ENCODE measurements around the gene SLC12A5.

Gene SLC12A5

GRCh38 chr20:45998337-45998736 is 30.7 kb upstream of the SLC12A5 start:
- Histone ChIP-seq H3K4me1 (ENCODE audit: control insufficient read depth, insufficient read depth, low read length) (peaks cover 5% of the 10 kb centered on the region), H3K27me3 (ENCODE audit: control insufficient read depth, insufficient read depth, low read length) (peaks cover 63% of the 10 kb centered on the region), H3K4me3 (ENCODE audit: low read length) (no peak overlapping the region), H3K36me3 (ENCODE audit: insufficient read depth, low read length) (no peaks in the 10 kb centered on the region), H3K9me3 (replicated peaks; ENCODE audit: low read length) (no peaks in the 10 kb centered on the region), H3K9ac (ENCODE audit: low read depth, low read length) (no peak overlapping the region), H3K4me2 (ENCODE audit: low read length) (no peak overlapping the region)

- H3K4me1 ChIP-seq (ENCODE audit: control insufficient read depth, insufficient read depth, low read length) = peaks cover under 1% of the 10 kb centered on the region
- no peak overlapping the region for H3K4me2 ChIP-seq (ENCODE audit: low read length)
- H3K9me3 ChIP-seq (replicated peaks; ENCODE audit: low read length) = no peaks in the 10 kb centered on the region
- H3K36me3 ChIP-seq (ENCODE audit: insufficient read depth, low read length) = no peaks in the 10 kb centered on the region
- H3K9ac ChIP-seq (ENCODE audit: low read depth, low read length) = no peak overlapping the region
- H3K4me3 ChIP-seq (ENCODE audit: low read length) = no peak overlapping the region
- H3K27me3 ChIP-seq (ENCODE audit: control insufficient read depth, insufficient read depth, low read length) = peaks cover 62% of the 10 kb centered on the region
Observed at GRCh38 chr20:45998761-45999160, 30.3 kb upstream of the SLC12A5 start.

- Histone ChIP-seq H3K9ac (ENCODE audit: low read depth, low read length) (no peak overlapping the region), H3K4me3 (ENCODE audit: low read length) (no peak overlapping the region), H3K4me2 (ENCODE audit: low read length) (no peak overlapping the region), H3K9me3 (replicated peaks; ENCODE audit: low read length) (no peaks in the 10 kb centered on the region), H3K36me3 (ENCODE audit: insufficient read depth, low read length) (no peaks in the 10 kb centered on the region), H3K27me3 (ENCODE audit: control insufficient read depth, insufficient read depth, low read length) (peaks cover 69% of the 10 kb centered on the region), H3K4me1 (ENCODE audit: control insufficient read depth, insufficient read depth, low read length) (no peaks in the 10 kb centered on the region)
Observed at GRCh38 chr20:45999557-46000261, 29.3 kb upstream of the SLC12A5 start.

- Histone ChIP-seq H3K4me3 (ENCODE audit: low read length) (no peak overlapping the region), H3K9me3 (replicated peaks; ENCODE audit: low read length) (no peaks in the 10 kb centered on the region), H3K27me3 (ENCODE audit: control insufficient read depth, insufficient read depth, low read length) (peaks cover 72% of the 10 kb centered on the region), H3K4me1 (ENCODE audit: control insufficient read depth, insufficient read depth, low read length) (no peaks in the 10 kb centered on the region), H3K4me2 (ENCODE audit: low read length) (no peak overlapping the region), H3K9ac (ENCODE audit: low read depth, low read length) (no peak overlapping the region), H3K36me3 (ENCODE audit: insufficient read depth, low read length) (no peaks in the 10 kb centered on the region)
Observed at GRCh38 chr20:46000262-46000996, 28.6 kb upstream of the SLC12A5 start.

GRCh38 chr20:46001498-46001897 is 27.5 kb upstream of the SLC12A5 start:
- H3K4me3 ChIP-seq (ENCODE audit: low read length) = no peak overlapping the region
- H3K4me2 ChIP-seq (ENCODE audit: low read length) = no peak overlapping the region
- no peaks in the 10 kb centered on the region for H3K4me1 ChIP-seq (ENCODE audit: control insufficient read depth, insufficient read depth, low read length)
- peaks cover 78% of the 10 kb centered on the region for H3K27me3 ChIP-seq (ENCODE audit: control insufficient read depth, insufficient read depth, low read length)
- no peaks in the 10 kb centered on the region for H3K9me3 ChIP-seq (replicated peaks; ENCODE audit: low read length)
- H3K9ac ChIP-seq (ENCODE audit: low read depth, low read length) = no peak overlapping the region
- no peaks in the 10 kb centered on the region for H3K36me3 ChIP-seq (ENCODE audit: insufficient read depth, low read length)

GRCh38 chr20:46002008-46002407 is 27.0 kb upstream of the SLC12A5 start:
- Histone ChIP-seq H3K4me2 (ENCODE audit: low read length) (no peak overlapping the region), H3K9me3 (replicated peaks; ENCODE audit: low read length) (no peaks in the 10 kb centered on the region), H3K27me3 (ENCODE audit: control insufficient read depth, insufficient read depth, low read length) (peaks cover 79% of the 10 kb centered on the region), H3K36me3 (ENCODE audit: insufficient read depth, low read length) (no peaks in the 10 kb centered on the region), H3K4me1 (ENCODE audit: control insufficient read depth, insufficient read depth, low read length) (no peaks in the 10 kb centered on the region), H3K4me3 (ENCODE audit: low read length) (no peak overlapping the region), H3K9ac (ENCODE audit: low read depth, low read length) (no peak overlapping the region)

- Histone ChIP-seq H3K9me3 (replicated peaks; ENCODE audit: low read length) (no peaks in the 10 kb centered on the region), H3K9ac (ENCODE audit: low read depth, low read length) (no peak overlapping the region), H3K4me1 (ENCODE audit: control insufficient read depth, insufficient read depth, low read length) (peaks cover 8% of the 10 kb centered on the region), H3K27me3 (ENCODE audit: control insufficient read depth, insufficient read depth, low read length) (peaks cover 79% of the 10 kb centered on the region), H3K4me3 (ENCODE audit: low read length) (no peak overlapping the region), H3K36me3 (ENCODE audit: insufficient read depth, low read length) (no peaks in the 10 kb centered on the region), H3K4me2 (ENCODE audit: low read length) (no peak overlapping the region)
Observed at GRCh38 chr20:46004187-46004586, 24.8 kb upstream of the SLC12A5 start.

- Histone ChIP-seq H3K4me3 (ENCODE audit: low read length) (no peak overlapping the region), H3K36me3 (ENCODE audit: insufficient read depth, low read length) (no peaks in the 10 kb centered on the region), H3K9me3 (replicated peaks; ENCODE audit: low read length) (no peaks in the 10 kb centered on the region), H3K27me3 (ENCODE audit: control insufficient read depth, insufficient read depth, low read length) (peaks cover 79% of the 10 kb centered on the region), H3K4me1 (ENCODE audit: control insufficient read depth, insufficient read depth, low read length) (peaks cover 8% of the 10 kb centered on the region), H3K4me2 (ENCODE audit: low read length) (no peak overlapping the region), H3K9ac (ENCODE audit: low read depth, low read length) (no peak overlapping the region)
Observed at GRCh38 chr20:46004889-46005473, 24.0 kb upstream of the SLC12A5 start.

- H3K27me3 ChIP-seq (ENCODE audit: control insufficient read depth, insufficient read depth, low read length) = peaks cover 80% of the 10 kb centered on the region
Observed at GRCh38 chr20:46006022-46006705, 22.9 kb upstream of the SLC12A5 start.

GRCh38 chr20:46006964-46007363 is 22.1 kb upstream of the SLC12A5 start:
- Histone ChIP-seq H3K27me3 (ENCODE audit: control insufficient read depth, insufficient read depth, low read length) (peaks cover 81% of the 10 kb centered on the region), H3K4me1 (ENCODE audit: control insufficient read depth, insufficient read depth, low read length) (peaks cover 8% of the 10 kb centered on the region)

More at GRCh38 chr20:46006022-46006705, 22.9 kb upstream of the SLC12A5 start:
- Histone ChIP-seq H3K9me3 (replicated peaks; ENCODE audit: low read length) (no peaks in the 10 kb centered on the region), H3K36me3 (ENCODE audit: insufficient read depth, low read length) (no peaks in the 10 kb centered on the region), H3K4me1 (ENCODE audit: control insufficient read depth, insufficient read depth, low read length) (peaks cover 8% of the 10 kb centered on the region), H3K4me3 (ENCODE audit: low read length) (no peak overlapping the region), H3K4me2 (ENCODE audit: low read length) (no peak overlapping the region), H3K9ac (ENCODE audit: low read depth, low read length) (no peak overlapping the region)

GRCh38 chr20:46007671-46008070 is 21.3 kb upstream of the SLC12A5 start:
- no peak overlapping the region for H3K4me3 ChIP-seq (ENCODE audit: low read length)
- no peak overlapping the region for H3K9ac ChIP-seq (ENCODE audit: low read depth, low read length)
- no peak overlapping the region for H3K4me2 ChIP-seq (ENCODE audit: low read length)
- H3K27me3 ChIP-seq (ENCODE audit: control insufficient read depth, insufficient read depth, low read length) = peaks cover 85% of the 10 kb centered on the region
- H3K4me1 ChIP-seq (ENCODE audit: control insufficient read depth, insufficient read depth, low read length) = peaks cover 8% of the 10 kb centered on the region
- peaks cover 3% of the 10 kb centered on the region for H3K9me3 ChIP-seq (replicated peaks; ENCODE audit: low read length)
- no peaks in the 10 kb centered on the region for H3K36me3 ChIP-seq (ENCODE audit: insufficient read depth, low read length)

More at GRCh38 chr20:46006964-46007363, 22.1 kb upstream of the SLC12A5 start:
- H3K9ac ChIP-seq (ENCODE audit: low read depth, low read length) = no peak overlapping the region
- peaks cover 3% of the 10 kb centered on the region for H3K9me3 ChIP-seq (replicated peaks; ENCODE audit: low read length)
- H3K4me2 ChIP-seq (ENCODE audit: low read length) = no peak overlapping the region
- H3K4me3 ChIP-seq (ENCODE audit: low read length) = no peak overlapping the region
- no peaks in the 10 kb centered on the region for H3K36me3 ChIP-seq (ENCODE audit: insufficient read depth, low read length)
